ENCODE data around the gene PLK2. TPM values are rescaled to one million over a fixed set of nuclear protein-coding genes. Genes with fewer than 3 reads are reported as not detected.
A peak's percentile ranks its signal among the peaks of the same experiment; 100 is the strongest.

PLK2 gene
- total RNA-seq, 4 donors from 2014 or later: 117 to 227 (median 151) TPM

- WGBS, 2 donors: 8 to 11% methylated on average over 9 of the region's 9 CpGs
- Histone ChIP-seq H3K4me1 (peaks cover 10 to 70% (median 16%) of the 10 kb centered on the region in 3 donors), H3K9me3 (no peaks in the 10 kb centered on the region), H3K36me3 (peaks cover 11 to 42% (median 14%) of the 10 kb centered on the region in 3 donors), H3K27me3 (no peaks in the 10 kb centered on the region), H3K27ac (peak overlapping the region; percentile 39 to 99 (median 96)), H3K4me3 (peak overlapping the region; percentile 87 to 94 (median 90))
- TF ChIP-seq POLR2A (IDR thresholded peaks at IDR 0.05) (no peak), CTCF (IDR thresholded peaks at IDR 0.05) (no peak)
- intact Hi-C loops (cut with DNase I): no loop called here
- DNase-seq: no peak
Measured at GRCh38 chr5:58458743-58459145, 1.1 kb downstream of the PLK2 start.

GRCh38 chr5:58458141-58458742, 1.6 kb downstream of the PLK2 start:
- peak overlapping the region; percentile 39 to 99 (median 96) for H3K27ac ChIP-seq
- H3K4me3 ChIP-seq: peak overlapping the region; percentile 87 to 94 (median 90)
- no peaks in the 10 kb centered on the region for H3K27me3 ChIP-seq
- no peak for DNase-seq
- intact Hi-C loops (cut with DNase I): no loop called here
- peaks cover 11 to 43% (median 14%) of the 10 kb centered on the region in 3 donors for H3K36me3 ChIP-seq
- TF ChIP-seq CTCF (IDR thresholded peaks at IDR 0.05) (no peak), POLR2A (IDR thresholded peaks at IDR 0.05) (no peak)
- 16 to 29% methylated on average over 7 of the region's 7 CpGs for WGBS, 2 donors
- H3K9me3 ChIP-seq: no peaks in the 10 kb centered on the region
- peaks cover 10 to 75% (median 20%) of the 10 kb centered on the region in 3 donors for H3K4me1 ChIP-seq

GRCh38 chr5:58457050-58457449, 2.8 kb downstream of the PLK2 start:
- intact Hi-C loops (cut with DNase I): no loop called here
- peaks cover 11 to 43% (median 14%) of the 10 kb centered on the region in 3 donors for H3K36me3 ChIP-seq
- no peak for TF ChIP-seq CTCF (IDR thresholded peaks at IDR 0.05)
- TF ChIP-seq POLR2A (IDR thresholded peaks at IDR 0.05): no peak
- no peaks in the 10 kb centered on the region for H3K9me3 ChIP-seq
- H3K4me1 ChIP-seq: peaks cover 10 to 81% (median 16%) of the 10 kb centered on the region in 3 donors
- WGBS, 2 donors: 45% methylated on average over 4 of the region's 4 CpGs
- peak overlapping the region in 3 of 4 donors; percentile 16 to 99 (median 95) for H3K27ac ChIP-seq
- no peaks in the 10 kb centered on the region for H3K27me3 ChIP-seq
- no peak for DNase-seq
- peak overlapping the region; percentile 87 to 94 (median 90) for H3K4me3 ChIP-seq

- H3K27me3 ChIP-seq: no peaks in the 10 kb centered on the region
- DNase-seq: no peak
- H3K4me1 ChIP-seq: peaks cover 10 to 81% (median 13%) of the 10 kb centered on the region in 3 donors
- peak overlapping the region; percentile 5 to 99 (median 56) for H3K27ac ChIP-seq
- H3K36me3 ChIP-seq: peaks cover 11 to 43% (median 14%) of the 10 kb centered on the region in 3 donors
- H3K9me3 ChIP-seq: no peaks in the 10 kb centered on the region
- no peak for TF ChIP-seq POLR2A (IDR thresholded peaks at IDR 0.05)
- no peak for TF ChIP-seq CTCF (IDR thresholded peaks at IDR 0.05)
- intact Hi-C loops (cut with DNase I): no loop called here
- WGBS, 2 donors: 43 to 58% methylated on average over 1 of the region's 1 CpG
- peak overlapping the region; percentile 87 to 94 (median 90) for H3K4me3 ChIP-seq
Measured at GRCh38 chr5:58456486-58456885, 3.4 kb downstream of the PLK2 start.

GRCh38 chr5:58456026-58456425, 3.9 kb downstream of the PLK2 start:
- intact Hi-C loops (cut with DNase I): no loop called here
- peaks cover 10 to 77% (median 12%) of the 10 kb centered on the region in 3 donors for H3K4me1 ChIP-seq
- WGBS, 2 donors: 29 to 56% methylated on average over 3 of the region's 3 CpGs
- peaks cover 11 to 43% (median 14%) of the 10 kb centered on the region in 3 donors for H3K36me3 ChIP-seq
- H3K27me3 ChIP-seq: no peaks in the 10 kb centered on the region
- H3K27ac ChIP-seq: peak overlapping the region; percentile 16 to 99 (median 68)
- H3K9me3 ChIP-seq: no peaks in the 10 kb centered on the region
- TF ChIP-seq CTCF (IDR thresholded peaks at IDR 0.05) (no peak), POLR2A (IDR thresholded peaks at IDR 0.05) (no peak)
- H3K4me3 ChIP-seq: peak overlapping the region; percentile 87 to 94 (median 90)
- no peak for DNase-seq
